HG03159 (cell line): ENCODE measurements around the gene CNTNAP4.

Source experiments
- ATAC-seq: cut with Tn5 transposase; IDR thresholded peaks from one replicate; pipeline ENCODE4 v1.9.1; 2021; ENCODE audit warnings: mild to moderate bottlenecking, moderate library complexity; ENCODE audit not compliant: unreplicated experiment

The CNTNAP4 gene

GRCh38 chr16:76303637-76304314 is 26.6 kb downstream of the CNTNAP4 start:
- no peak for ATAC-seq

- ATAC-seq = no peak
These were observed 32.6 kb downstream of the CNTNAP4 start for GRCh38 chr16:76309639-76310335.

- ATAC-seq = no peak
These were observed 34.1 kb downstream of the CNTNAP4 start for GRCh38 chr16:76311260-76311659.

GRCh38 chr16:76318565-76318964 is 41.4 kb downstream of the CNTNAP4 start:
- ATAC-seq = no peak

GRCh38 chr16:76329106-76329505 is 51.9 kb downstream of the CNTNAP4 start:
- no peak for ATAC-seq

- no peak for ATAC-seq
These were observed 58.2 kb downstream of the CNTNAP4 start for GRCh38 chr16:76335180-76335974.

- no peak for ATAC-seq
These were observed 58.9 kb downstream of the CNTNAP4 start for GRCh38 chr16:76336112-76336511.

GRCh38 chr16:76338472-76338871 is 61.3 kb downstream of the CNTNAP4 start:
- no peak for ATAC-seq

GRCh38 chr16:76343769-76344168 is 66.6 kb downstream of the CNTNAP4 start:
- ATAC-seq = no peak

- no peak for ATAC-seq
These were observed 68.0 kb downstream of the CNTNAP4 start for GRCh38 chr16:76345163-76345661.

- ATAC-seq = no peak
These were observed 69.0 kb downstream of the CNTNAP4 start for GRCh38 chr16:76346210-76346609.

GRCh38 chr16:76351441-76351840 is 74.2 kb downstream of the CNTNAP4 start:
- no peak for ATAC-seq

GRCh38 chr16:76360404-76360803 is 83.2 kb downstream of the CNTNAP4 start:
- ATAC-seq = no peak

GRCh38 chr16:76370344-76370743 is 93.1 kb downstream of the CNTNAP4 start:
- ATAC-seq = no peak

GRCh38 chr16:76371441-76371840 is 94.2 kb downstream of the CNTNAP4 start:
- no peak for ATAC-seq

- no peak for ATAC-seq
These were observed 96.8 kb downstream of the CNTNAP4 start for GRCh38 chr16:76373998-76374397.

GRCh38 chr16:76376988-76377387 is 99.8 kb downstream of the CNTNAP4 start:
- ATAC-seq = no peak

- no peak for ATAC-seq
These were observed 100.8 kb downstream of the CNTNAP4 start for GRCh38 chr16:76378020-76378419.

- ATAC-seq = no peak
These were observed 103.9 kb downstream of the CNTNAP4 start for GRCh38 chr16:76381096-76381495.

GRCh38 chr16:76385601-76386230 is 108.5 kb downstream of the CNTNAP4 start:
- ATAC-seq = no peak

- ATAC-seq = no peak
These were observed 109.6 kb downstream of the CNTNAP4 start for GRCh38 chr16:76386784-76387183.
